ENCODE measurements around the gene SH3GLB1. TPM values are rescaled to one million over a fixed set of nuclear protein-coding genes. Genes with fewer than 3 reads are reported as not detected.
A peak's percentile ranks its signal among the peaks of the same experiment; 100 is the strongest.
"Not testable (repeated sequence)": the region's sequence is repeated elsewhere in the genome, so short reads cannot be mapped to it uniquely, and the experiment has no call there.

The SH3GLB1 gene
- 10 to 100 TPM; 64.3 to 65.3 TPM for total RNA-seq

GRCh38 chr1:86704458-86704971 lies at the start of gene SH3GLB1:
Gene SH3GLB1, plus strand, starts transcription at chr1:86704576. Its CDS starts 324 bp downstream, at chr1:86704900.
- POLR2A ChIA-PET, result interaction anchor here (0.6 to 3.8 kb wide), 12 partner anchors 11 to 630 kb away, joined by 3 to 34 read pairs (median 4); partner anchors contain the start of genes HS2ST1, ODF2L and SELENOF
- H3K27me3 Mint-ChIP-seq, result no peaks in the 10 kb centered on the region
- intact Hi-C loops (cut with micrococcal nuclease), result loop anchor here (1.0 to 10.0 kb wide), 8 partner anchors 38 to 630 kb away; partner anchors contain the start of genes HS2ST1, ODF2L and SELENOF
- no peaks in the 10 kb centered on the region for H3K9me3 Mint-ChIP-seq
- CTCF ChIA-PET, result interaction anchor here (0.6 to 4.3 kb wide), 24 partner anchors 9 to 389 kb away, joined by 3 to 31 read pairs (median 4); partner anchors contain the start of genes HS2ST1, ODF2L and SELENOF
- H3K36me3 Mint-ChIP-seq, result peaks cover 7% of the 10 kb centered on the region
- H3K27ac Mint-ChIP-seq, result peak within 1 kb of the TSS; percentile 98
- H3K4me3 Mint-ChIP-seq, result peak within 1 kb of the TSS; percentile 100
- DNase-seq, result peak; percentile 91
- peaks cover 41% of the 10 kb centered on the region for H3K4me1 Mint-ChIP-seq (ENCODE audit: low read depth)

GRCh38 chr1:86658381-86658780 lies 46.0 kb upstream of the SH3GLB1 start:
- intact Hi-C loops (cut with micrococcal nuclease); H3K4me3 Mint-ChIP-seq; H3K27ac Mint-ChIP-seq; H3K4me1 Mint-ChIP-seq (ENCODE audit: low read depth); DNase-seq; POLR2A ChIA-PET; H3K36me3 Mint-ChIP-seq; H3K27me3 Mint-ChIP-seq: not testable (repeated sequence)
- H3K9me3 Mint-ChIP-seq, result peaks cover 11% of the 10 kb centered on the region
- CTCF ChIA-PET, result interaction anchor here (0.9 kb wide), 1 partner anchor 46 kb away, joined by 3 read pairs; the partner anchor contains the start of gene SH3GLB1

GRCh38 chr1:86666368-86666767 lies 38.0 kb upstream of the SH3GLB1 start:
- ChIA-PET POLR2A (no interaction called here), CTCF (no interaction called here)
- no peak overlapping the region for H3K4me3 Mint-ChIP-seq
- peaks cover 24% of the 10 kb centered on the region for H3K9me3 Mint-ChIP-seq
- no peaks in the 10 kb centered on the region for H3K27me3 Mint-ChIP-seq
- no peak for DNase-seq
- no peaks in the 10 kb centered on the region for H3K4me1 Mint-ChIP-seq (ENCODE audit: low read depth)
- intact Hi-C loops (cut with micrococcal nuclease), result no loop called here
- H3K27ac Mint-ChIP-seq, result no peak overlapping the region
- peaks cover 12% of the 10 kb centered on the region for H3K36me3 Mint-ChIP-seq

GRCh38 chr1:86687595-86687994 lies 16.8 kb upstream of the SH3GLB1 start:
- intact Hi-C loops (cut with micrococcal nuclease), result no loop called here
- ChIA-PET CTCF (no interaction called here), POLR2A (no interaction called here)

GRCh38 chr1:86692641-86693040 lies 11.7 kb upstream of the SH3GLB1 start:
- Mint-ChIP-seq H3K4me1 (ENCODE audit: low read depth) (no peaks in the 10 kb centered on the region), H3K36me3 (no peaks in the 10 kb centered on the region), H3K27me3 (no peaks in the 10 kb centered on the region), H3K9me3 (no peaks in the 10 kb centered on the region), H3K4me3 (no peak overlapping the region), H3K27ac (no peak overlapping the region)
- intact Hi-C loops (cut with micrococcal nuclease), result no loop called here
- ChIA-PET CTCF (no interaction called here), POLR2A (no interaction called here)
- DNase-seq, result no peak

More at GRCh38 chr1:86687595-86687994, 16.8 kb upstream of the SH3GLB1 start:
- no peaks in the 10 kb centered on the region for H3K27me3 Mint-ChIP-seq
- no peaks in the 10 kb centered on the region for H3K36me3 Mint-ChIP-seq
- H3K4me3 Mint-ChIP-seq, result no peak overlapping the region
- no peak for DNase-seq
- no peaks in the 10 kb centered on the region for H3K9me3 Mint-ChIP-seq
- H3K27ac Mint-ChIP-seq, result no peak overlapping the region
- no peaks in the 10 kb centered on the region for H3K4me1 Mint-ChIP-seq (ENCODE audit: low read depth)

GRCh38 chr1:86695400-86695799 lies 9.0 kb upstream of the SH3GLB1 start:
- CTCF ChIA-PET, result interaction anchor here (0.9 kb wide), 1 partner anchor 9 kb away, joined by 4 read pairs; the partner anchor contains the start of gene SH3GLB1

GRCh38 chr1:86696522-86696921 lies 7.9 kb upstream of the SH3GLB1 start:
- intact Hi-C loops (cut with micrococcal nuclease), result no loop called here
- no peaks in the 10 kb centered on the region for H3K4me1 Mint-ChIP-seq (ENCODE audit: low read depth)
- H3K36me3 Mint-ChIP-seq, result no peaks in the 10 kb centered on the region
- CTCF ChIA-PET, result interaction anchor here (0.7 kb wide), 1 partner anchor 53 kb away, joined by 3 read pairs; no protein-coding TSS in a partner anchor
- no peak overlapping the region for H3K4me3 Mint-ChIP-seq
- H3K27ac Mint-ChIP-seq, result no peak overlapping the region
- no peaks in the 10 kb centered on the region for H3K9me3 Mint-ChIP-seq
- DNase-seq, result no peak
- POLR2A ChIA-PET, result no interaction called here
- no peaks in the 10 kb centered on the region for H3K27me3 Mint-ChIP-seq

More at GRCh38 chr1:86695400-86695799, 9.0 kb upstream of the SH3GLB1 start:
- Mint-ChIP-seq H3K36me3 (no peaks in the 10 kb centered on the region), H3K27me3 (no peaks in the 10 kb centered on the region), H3K27ac (no peak overlapping the region), H3K9me3 (no peaks in the 10 kb centered on the region), H3K4me3 (no peak overlapping the region), H3K4me1 (ENCODE audit: low read depth) (no peaks in the 10 kb centered on the region)
- POLR2A ChIA-PET, result no interaction called here
- DNase-seq, result no peak
- intact Hi-C loops (cut with micrococcal nuclease), result no loop called here

- ChIA-PET CTCF (no interaction called here), POLR2A (no interaction called here)
- Mint-ChIP-seq H3K36me3 (no peaks in the 10 kb centered on the region), H3K27ac (no peak overlapping the region), H3K4me1 (ENCODE audit: low read depth) (peaks cover 16% of the 10 kb centered on the region), H3K9me3 (no peaks in the 10 kb centered on the region), H3K27me3 (no peaks in the 10 kb centered on the region), H3K4me3 (no peak overlapping the region)
- intact Hi-C loops (cut with micrococcal nuclease), result no loop called here
- no peak for DNase-seq
These were observed 5.2 kb upstream of the SH3GLB1 start for GRCh38 chr1:86699186-86699585.

GRCh38 chr1:86701731-86702130 lies 2.6 kb upstream of the SH3GLB1 start:
- H3K27me3 Mint-ChIP-seq, result no peaks in the 10 kb centered on the region
- intact Hi-C loops (cut with micrococcal nuclease), result loop anchor here (10.0 kb wide), 3 partner anchors 343 to 633 kb away; no protein-coding TSS in a partner anchor
- no peak overlapping the region for H3K4me3 Mint-ChIP-seq
- POLR2A ChIA-PET, result no interaction called here
- H3K36me3 Mint-ChIP-seq, result peaks cover 3% of the 10 kb centered on the region
- H3K27ac Mint-ChIP-seq, result no peak overlapping the region
- peaks cover 23% of the 10 kb centered on the region for H3K4me1 Mint-ChIP-seq (ENCODE audit: low read depth)
- H3K9me3 Mint-ChIP-seq, result no peaks in the 10 kb centered on the region
- CTCF ChIA-PET, result interaction anchor here (0.6 to 1.0 kb wide), 4 partner anchors 29 to 202 kb away, joined by 3 read pairs; no protein-coding TSS in a partner anchor
- DNase-seq, result no peak

GRCh38 chr1:86702954-86703494 lies 1.4 kb upstream of the SH3GLB1 start:
- Mint-ChIP-seq H3K4me3 (peak overlapping the region; percentile 54), H3K4me1 (ENCODE audit: low read depth) (peaks cover 30% of the 10 kb centered on the region), H3K27ac (peak overlapping the region; percentile 98)
- intact Hi-C loops (cut with micrococcal nuclease), result loop anchor here (10.0 kb wide), 3 partner anchors 342 to 632 kb away; no protein-coding TSS in a partner anchor
- DNase-seq, H3K9me3 Mint-ChIP-seq, H3K27me3 Mint-ChIP-seq, H3K36me3 Mint-ChIP-seq: not testable (repeated sequence)
- ChIA-PET CTCF (interaction anchor here (1.0 to 4.3 kb wide), 8 partner anchors 12 to 323 kb away, joined by 3 to 31 read pairs (median 6); partner anchors contain the start of genes HS2ST1, ODF2L and SELENOF), POLR2A (interaction anchor here (1.3 to 3.8 kb wide), 3 partner anchors 13 to 212 kb away, joined by 3 to 34 read pairs (median 20); partner anchors contain the start of genes HS2ST1 and SELENOF)

- Mint-ChIP-seq H3K9me3 (no peaks in the 10 kb centered on the region), H3K27me3 (no peaks in the 10 kb centered on the region), H3K4me1 (ENCODE audit: low read depth) (peaks cover 35% of the 10 kb centered on the region), H3K4me3 (peak overlapping the region; percentile 100), H3K36me3 (peaks cover 7% of the 10 kb centered on the region), H3K27ac (peak overlapping the region; percentile 98)
- POLR2A ChIA-PET, result interaction anchor here (0.6 to 3.8 kb wide), 12 partner anchors 12 to 630 kb away, joined by 3 to 34 read pairs (median 4); partner anchors contain the start of genes HS2ST1, ODF2L and SELENOF
- peak; percentile 64 for DNase-seq
- intact Hi-C loops (cut with micrococcal nuclease), result loop anchor here (1.0 to 10.0 kb wide), 8 partner anchors 38 to 631 kb away; partner anchors contain the start of genes HS2ST1, ODF2L and SELENOF
- CTCF ChIA-PET, result interaction anchor here (0.6 to 4.3 kb wide), 26 partner anchors 9 to 390 kb away, joined by 3 to 31 read pairs (median 4); partner anchors contain the start of genes HS2ST1, ODF2L and SELENOF
These were observed 499 bp upstream of the SH3GLB1 start for GRCh38 chr1:86703696-86704457.

Measured in activated CD4-positive, alpha-beta memory T cell treated with anti-CD3 and anti-CD28 coated beads for 36 hours (primary cell).